Astrocyte (in vitro differentiated cells and primary cell): Measurements from ENCODE around the gene PXK. TPM values are rescaled to one million over a fixed set of nuclear protein-coding genes. Genes with fewer than 3 reads are reported as not detected.

Source experiments
- DNase-seq: peaks from one replicate; pipeline ENCODE4 v3.0.0-alpha.2; 2010; ENCODE audit warnings: low read depth
- FAIRE-seq: peaks from 2 replicates; lab custom pipeline; 2011; peaks lifted over from hg19 to GRCh38; lab: Jason Lieb, UNC
- H2AFZ ChIP-seq: 2 replicates; pipeline ENCODE4 v1.6.0; 2012; ENCODE audit warnings: low read depth, low read length, inconsistent platforms
- H3K27ac ChIP-seq: 2 replicates; pipeline ENCODE4 v1.5.1; 2011; ENCODE audit warnings: low read depth, low read length, inconsistent platforms
- H3K27me3 ChIP-seq: 2 replicates; pipeline ENCODE4 v1.6.0; 2011; ENCODE audit warnings: low read length, inconsistent platforms; ENCODE audit not compliant: insufficient read depth
- H3K36me3 ChIP-seq: 2 replicates; pipeline ENCODE4 v1.5.1; 2011; ENCODE audit warnings: low read length, inconsistent platforms; ENCODE audit not compliant: insufficient read depth
- H3K4me1 ChIP-seq: 2 replicates; pipeline ENCODE4 v1.5.1; 2011; ENCODE audit warnings: low read length, inconsistent platforms; ENCODE audit not compliant: insufficient read depth
- H3K4me2 ChIP-seq: 2 replicates; pipeline ENCODE4 v1.6.0; 2012; ENCODE audit warnings: low read length, inconsistent platforms
- H3K4me3 ChIP-seq: 2 replicates; pipeline ENCODE4 v1.5.1; 2011; ENCODE audit warnings: low read depth, mild to moderate bottlenecking, low read length, inconsistent platforms; ENCODE audit not compliant: insufficient read depth
- H3K79me2 ChIP-seq: 2 replicates; pipeline ENCODE4 v1.6.0; 2012; ENCODE audit warnings: mild to moderate bottlenecking, low read length, inconsistent platforms; ENCODE audit not compliant: insufficient read depth
- H3K9ac ChIP-seq: 2 replicates; pipeline ENCODE4 v1.6.0; 2012; ENCODE audit warnings: mild to moderate bottlenecking, low read length, inconsistent platforms
- H3K9me3 ChIP-seq: 2 replicates; pipeline ENCODE4 v1.5.1; 2012; ENCODE audit warnings: low read depth, mild to moderate bottlenecking, low read length, inconsistent platforms; ENCODE audit not compliant: insufficient read depth
- H4K20me1 ChIP-seq: 2 replicates; pipeline ENCODE4 v1.6.0; 2012; ENCODE audit warnings: low read length, inconsistent platforms; ENCODE audit not compliant: insufficient read depth
- H3K27ac Mint-ChIP-seq: one replicate; pipeline ENCODE4 v1.8.0; 2021; ENCODE audit warnings: mild to moderate bottlenecking, mixed read lengths; ENCODE audit not compliant: unreplicated experiment
- H3K27me3 Mint-ChIP-seq: one replicate; pipeline ENCODE4 v1.8.0; 2021; ENCODE audit warnings: low read depth, mixed read lengths; ENCODE audit not compliant: unreplicated experiment
- H3K36me3 Mint-ChIP-seq: one replicate; pipeline ENCODE4 v1.8.0; 2021; ENCODE audit warnings: low read depth, mixed read lengths; ENCODE audit not compliant: unreplicated experiment
- H3K4me1 Mint-ChIP-seq: one replicate; pipeline ENCODE4 v1.8.0; 2021; ENCODE audit warnings: low read depth, mixed read lengths; ENCODE audit not compliant: unreplicated experiment
- H3K4me3 Mint-ChIP-seq: one replicate; pipeline ENCODE4 v1.8.0; 2021; ENCODE audit warnings: mild to moderate bottlenecking, moderate library complexity, mixed read lengths; ENCODE audit not compliant: unreplicated experiment
- H3K9me3 Mint-ChIP-seq: one replicate; pipeline ENCODE4 v1.8.0; 2021; ENCODE audit warnings: mild to moderate bottlenecking, mixed read lengths; ENCODE audit not compliant: unreplicated experiment
- CTCF ChIP-seq: IDR thresholded peaks from 2 replicates; pipeline ENCODE4 v1.5.1; 2011; ENCODE audit warnings: low read depth, mild to moderate bottlenecking, inconsistent platforms, low read length, moderate library complexity; ENCODE audit not compliant: insufficient read depth
- EZH2 ChIP-seq: IDR thresholded peaks from 2 replicates; pipeline ENCODE4 v1.6.1; 2012; ENCODE audit warnings: mild to moderate bottlenecking, low read length, inconsistent platforms; ENCODE audit not compliant: insufficient read depth
- total RNA-seq: library from RNA; stranded (reverse); gene quantifications from 2 replicates; pipeline ENCODE4 v1.2.1, GENCODE V29; 2021

Gene PXK
- total RNA-seq, 1 donor from 2014 or later: 10.5 TPM

GRCh38 chr3:58350627-58351013, 17.9 kb downstream of the PXK start:
- Histone ChIP-seq H4K20me1 (peaks cover 49% of the 10 kb centered on the region), H3K9ac (no peak overlapping the region), H3K4me1 (peaks cover 4% of the 10 kb centered on the region), H3K27ac (no peak overlapping the region), H3K36me3 (no peaks in the 10 kb centered on the region), H2AFZ (no peak overlapping the region), H3K4me2 (no peak overlapping the region), H3K27me3 (no peaks in the 10 kb centered on the region), H3K79me2 (peaks cover 60% of the 10 kb centered on the region), H3K9me3 (no peaks in the 10 kb centered on the region), H3K4me3 (no peak overlapping the region)
- Mint-ChIP-seq H3K9me3 (no peaks in the 10 kb centered on the region), H3K27me3 (peaks cover 2% of the 10 kb centered on the region), H3K27ac (no peak overlapping the region), H3K4me3 (no peak overlapping the region), H3K36me3 (no peaks in the 10 kb centered on the region), H3K4me1 (peaks cover 13% of the 10 kb centered on the region)
- TF ChIP-seq CTCF (no peak), EZH2 (no peak)
- DNase-seq (peak; percentile 33), FAIRE-seq (no peak)

GRCh38 chr3:58351920-58352319, 19.2 kb downstream of the PXK start:
- no peaks in the 10 kb centered on the region for H3K36me3 ChIP-seq
- H3K27me3 ChIP-seq: no peaks in the 10 kb centered on the region
- DNase-seq (no peak), FAIRE-seq (no peak)
- H2AFZ ChIP-seq: no peak overlapping the region
- no peak for TF ChIP-seq EZH2
- TF ChIP-seq CTCF: no peak
- H3K79me2 ChIP-seq: peaks cover 53% of the 10 kb centered on the region
- H3K36me3 Mint-ChIP-seq: no peaks in the 10 kb centered on the region
- peaks cover 2% of the 10 kb centered on the region for H3K27me3 Mint-ChIP-seq
- peaks cover 4% of the 10 kb centered on the region for H3K4me1 ChIP-seq
- no peak overlapping the region for H3K4me3 ChIP-seq
- peaks cover 52% of the 10 kb centered on the region for H4K20me1 ChIP-seq
- no peak overlapping the region for H3K4me3 Mint-ChIP-seq
- H3K27ac Mint-ChIP-seq: peak overlapping the region; percentile 36
- no peak overlapping the region for H3K4me2 ChIP-seq
- no peak overlapping the region for H3K27ac ChIP-seq
- peaks cover 13% of the 10 kb centered on the region for H3K4me1 Mint-ChIP-seq
- no peak overlapping the region for H3K9ac ChIP-seq
- H3K9me3 Mint-ChIP-seq: no peaks in the 10 kb centered on the region
- H3K9me3 ChIP-seq: no peaks in the 10 kb centered on the region

- DNase-seq: no peak
- Mint-ChIP-seq H3K27me3 (peaks cover 2% of the 10 kb centered on the region), H3K36me3 (no peaks in the 10 kb centered on the region), H3K27ac (no peak overlapping the region), H3K9me3 (no peaks in the 10 kb centered on the region), H3K4me1 (peaks cover 13% of the 10 kb centered on the region), H3K4me3 (no peak overlapping the region)
- no peak for TF ChIP-seq CTCF
- TF ChIP-seq EZH2: no peak
- Histone ChIP-seq H2AFZ (no peak overlapping the region), H3K9me3 (no peaks in the 10 kb centered on the region), H3K4me1 (peaks cover 4% of the 10 kb centered on the region), H4K20me1 (peaks cover 52% of the 10 kb centered on the region), H3K79me2 (peaks cover 47% of the 10 kb centered on the region), H3K4me2 (no peak overlapping the region), H3K9ac (no peak overlapping the region), H3K27ac (no peak overlapping the region), H3K36me3 (no peaks in the 10 kb centered on the region), H3K4me3 (no peak overlapping the region), H3K27me3 (no peaks in the 10 kb centered on the region)
- FAIRE-seq: no peak
These were observed 19.9 kb downstream of the PXK start for GRCh38 chr3:58352626-58353025.
